ENCODE data around the gene MECR. TPM values are rescaled to one million over a fixed set of nuclear protein-coding genes. Genes with fewer than 3 reads are reported as not detected.

MECR gene
- total and polyA plus RNA-seq, 5 donors from 2014 or later: 10.1 to 16.3 (median 12.6) TPM

- no peaks in the 10 kb centered on the region for H3K4me1 ChIP-seq (ENCODE audit: control insufficient read depth, insufficient read depth, low read length, poor library complexity, severe bottlenecking)
- no peaks in the 10 kb centered on the region for H3K9me3 ChIP-seq (ENCODE audit: control insufficient read depth in 2 of 2, low read length in 2 of 2)
- DNase-seq (no peak), ATAC-seq (ENCODE audit: low read depth in 2 of 2) (no peak)
- H3K36me3 ChIP-seq (ENCODE audit: control insufficient read depth, insufficient read depth, low read length): peaks cover 16% of the 10 kb centered on the region
- Mint-ChIP-seq H3K27ac (peak overlapping the region in 1 of 3 donors; percentile 73), H3K27me3 (no peaks in the 10 kb centered on the region), H3K9me3 (no peaks in the 10 kb centered on the region), H3K36me3 (peaks cover 33% of the 10 kb centered on the region), H3K4me1 (peaks cover 0 to 5% (median 0%) of the 10 kb centered on the region in 4 donors), H3K4me3 (no peak overlapping the region)
- no peak overlapping the region for H3K27ac ChIP-seq (ENCODE audit: insufficient read depth, low read length, poor library complexity, severe bottlenecking)
- no peak overlapping the region for H3K4me3 ChIP-seq (ENCODE audit: low read depth, low read length)
- no peaks in the 10 kb centered on the region for H3K27me3 ChIP-seq (ENCODE audit: control insufficient read depth, insufficient read depth, low read length)
These were observed 22.3 kb downstream of the MECR start for GRCh38 chr1:29208442-29208841.

GRCh38 chr1:29202584-29203340 lies 28.0 kb downstream of the MECR start:
- Histone ChIP-seq H3K9me3 (ENCODE audit: control insufficient read depth in 2 of 2, low read length in 2 of 2) (no peaks in the 10 kb centered on the region), H3K4me3 (ENCODE audit: low read depth, low read length) (no peak overlapping the region), H3K36me3 (ENCODE audit: control insufficient read depth, insufficient read depth, low read length) (peaks cover 13% of the 10 kb centered on the region), H3K27me3 (ENCODE audit: control insufficient read depth, insufficient read depth, low read length) (no peaks in the 10 kb centered on the region), H3K27ac (ENCODE audit: insufficient read depth, low read length, poor library complexity, severe bottlenecking) (no peak overlapping the region), H3K4me1 (ENCODE audit: control insufficient read depth, insufficient read depth, low read length, poor library complexity, severe bottlenecking) (no peaks in the 10 kb centered on the region)
- H3K4me3 Mint-ChIP-seq: no peak overlapping the region
- peaks cover 16% of the 10 kb centered on the region for H3K36me3 Mint-ChIP-seq
- H3K27ac Mint-ChIP-seq: no peak overlapping the region
- no peaks in the 10 kb centered on the region for H3K9me3 Mint-ChIP-seq
- no peaks in the 10 kb centered on the region for H3K27me3 Mint-ChIP-seq
- peak; percentile 83 to 89 for ATAC-seq (ENCODE audit: low read depth in 2 of 2)
- peaks cover 0 to 5% (median 2%) of the 10 kb centered on the region in 4 donors for H3K4me1 Mint-ChIP-seq
- DNase-seq: peak; percentile 76 to 81 (median 77)

- Mint-ChIP-seq H3K27me3 (no peaks in the 10 kb centered on the region), H3K4me1 (peaks cover 0 to 5% (median 3%) of the 10 kb centered on the region in 4 donors)
- ATAC-seq (ENCODE audit: low read depth in 2 of 2): no peak
These were observed 28.7 kb downstream of the MECR start for GRCh38 chr1:29202053-29202452.

GRCh38 chr1:29201595-29202051 lies 29.1 kb downstream of the MECR start:
- Mint-ChIP-seq H3K9me3 (no peaks in the 10 kb centered on the region), H3K4me1 (peaks cover 0 to 5% (median 3%) of the 10 kb centered on the region in 4 donors), H3K27me3 (no peaks in the 10 kb centered on the region), H3K4me3 (no peak overlapping the region), H3K27ac (no peak overlapping the region), H3K36me3 (peaks cover 16% of the 10 kb centered on the region)
- no peaks in the 10 kb centered on the region for H3K9me3 ChIP-seq (ENCODE audit: control insufficient read depth in 2 of 2, low read length in 2 of 2)
- peaks cover 13% of the 10 kb centered on the region for H3K36me3 ChIP-seq (ENCODE audit: control insufficient read depth, insufficient read depth, low read length)
- H3K4me1 ChIP-seq (ENCODE audit: control insufficient read depth, insufficient read depth, low read length, poor library complexity, severe bottlenecking): no peaks in the 10 kb centered on the region
- no peak overlapping the region for H3K4me3 ChIP-seq (ENCODE audit: low read depth, low read length)
- ATAC-seq (ENCODE audit: low read depth in 2 of 2) (no peak), DNase-seq (no peak)
- H3K27me3 ChIP-seq (ENCODE audit: control insufficient read depth, insufficient read depth, low read length): no peaks in the 10 kb centered on the region
- no peak overlapping the region for H3K27ac ChIP-seq (ENCODE audit: insufficient read depth, low read length, poor library complexity, severe bottlenecking)

More at GRCh38 chr1:29202053-29202452, 28.7 kb downstream of the MECR start:
- H3K36me3 Mint-ChIP-seq: peaks cover 16% of the 10 kb centered on the region
- Histone ChIP-seq H3K27ac (ENCODE audit: insufficient read depth, low read length, poor library complexity, severe bottlenecking) (no peak overlapping the region), H3K4me3 (ENCODE audit: low read depth, low read length) (no peak overlapping the region), H3K36me3 (ENCODE audit: control insufficient read depth, insufficient read depth, low read length) (peaks cover 13% of the 10 kb centered on the region), H3K9me3 (ENCODE audit: control insufficient read depth in 2 of 2, low read length in 2 of 2) (no peaks in the 10 kb centered on the region), H3K27me3 (ENCODE audit: control insufficient read depth, insufficient read depth, low read length) (no peaks in the 10 kb centered on the region), H3K4me1 (ENCODE audit: control insufficient read depth, insufficient read depth, low read length, poor library complexity, severe bottlenecking) (no peaks in the 10 kb centered on the region)
- H3K9me3 Mint-ChIP-seq: no peaks in the 10 kb centered on the region
- no peak overlapping the region for H3K4me3 Mint-ChIP-seq
- DNase-seq: no peak
- no peak overlapping the region for H3K27ac Mint-ChIP-seq

GRCh38 chr1:29200906-29201594 lies 29.7 kb downstream of the MECR start:
- H3K4me3 Mint-ChIP-seq: no peak overlapping the region
- Histone ChIP-seq H3K4me1 (ENCODE audit: control insufficient read depth, insufficient read depth, low read length, poor library complexity, severe bottlenecking) (no peaks in the 10 kb centered on the region), H3K27ac (ENCODE audit: insufficient read depth, low read length, poor library complexity, severe bottlenecking) (no peak overlapping the region), H3K27me3 (ENCODE audit: control insufficient read depth, insufficient read depth, low read length) (no peaks in the 10 kb centered on the region), H3K4me3 (ENCODE audit: low read depth, low read length) (no peak overlapping the region), H3K36me3 (ENCODE audit: control insufficient read depth, insufficient read depth, low read length) (peaks cover 13% of the 10 kb centered on the region), H3K9me3 (ENCODE audit: control insufficient read depth in 2 of 2, low read length in 2 of 2) (no peaks in the 10 kb centered on the region)
- H3K36me3 Mint-ChIP-seq: peaks cover 12% of the 10 kb centered on the region
- H3K4me1 Mint-ChIP-seq: peaks cover 0 to 5% (median 3%) of the 10 kb centered on the region in 4 donors
- no peak for ATAC-seq (ENCODE audit: low read depth in 2 of 2)
- no peaks in the 10 kb centered on the region for H3K27me3 Mint-ChIP-seq
- no peak overlapping the region for H3K27ac Mint-ChIP-seq
- DNase-seq: no peak
- H3K9me3 Mint-ChIP-seq: no peaks in the 10 kb centered on the region

- H3K36me3 Mint-ChIP-seq: peaks cover 22% of the 10 kb centered on the region
- Histone ChIP-seq H3K36me3 (ENCODE audit: control insufficient read depth, insufficient read depth, low read length) (peaks cover 7% of the 10 kb centered on the region), H3K4me1 (ENCODE audit: control insufficient read depth, insufficient read depth, low read length, poor library complexity, severe bottlenecking) (no peaks in the 10 kb centered on the region)
These were observed 32.7 kb downstream of the MECR start for GRCh38 chr1:29197993-29198392.

GRCh38 chr1:29197590-29197924 lies 33.2 kb downstream of the MECR start:
- peak; percentile 66 to 85 for ATAC-seq (ENCODE audit: low read depth in 2 of 2)
- H3K4me3 Mint-ChIP-seq: no peak overlapping the region
- DNase-seq: peak in 2 of 3 donors; percentile 41 to 80
- H3K27me3 Mint-ChIP-seq: no peaks in the 10 kb centered on the region
- H3K4me1 Mint-ChIP-seq: peaks cover 0 to 2% (median under 1%) of the 10 kb centered on the region in 4 donors
- Histone ChIP-seq H3K36me3 (ENCODE audit: control insufficient read depth, insufficient read depth, low read length) (peaks cover 7% of the 10 kb centered on the region), H3K4me3 (ENCODE audit: low read depth, low read length) (no peak overlapping the region), H3K9me3 (ENCODE audit: control insufficient read depth in 2 of 2, low read length in 2 of 2) (no peaks in the 10 kb centered on the region), H3K27me3 (ENCODE audit: control insufficient read depth, insufficient read depth, low read length) (no peaks in the 10 kb centered on the region), H3K4me1 (ENCODE audit: control insufficient read depth, insufficient read depth, low read length, poor library complexity, severe bottlenecking) (no peaks in the 10 kb centered on the region), H3K27ac (ENCODE audit: insufficient read depth, low read length, poor library complexity, severe bottlenecking) (no peak overlapping the region)
- no peaks in the 10 kb centered on the region for H3K9me3 Mint-ChIP-seq
- H3K36me3 Mint-ChIP-seq: peaks cover 22% of the 10 kb centered on the region
- H3K27ac Mint-ChIP-seq: peak overlapping the region in 1 of 3 donors; percentile 55

More at GRCh38 chr1:29197993-29198392, 32.7 kb downstream of the MECR start:
- Histone ChIP-seq H3K27ac (ENCODE audit: insufficient read depth, low read length, poor library complexity, severe bottlenecking) (no peak overlapping the region), H3K9me3 (ENCODE audit: control insufficient read depth in 2 of 2, low read length in 2 of 2) (no peaks in the 10 kb centered on the region), H3K27me3 (ENCODE audit: control insufficient read depth, insufficient read depth, low read length) (no peaks in the 10 kb centered on the region), H3K4me3 (ENCODE audit: low read depth, low read length) (no peak overlapping the region)
- no peak overlapping the region for H3K4me3 Mint-ChIP-seq
- H3K4me1 Mint-ChIP-seq: peaks cover 0 to 5% (median 3%) of the 10 kb centered on the region in 4 donors
- no peak for DNase-seq
- no peaks in the 10 kb centered on the region for H3K27me3 Mint-ChIP-seq
- no peak for ATAC-seq (ENCODE audit: low read depth in 2 of 2)
- H3K9me3 Mint-ChIP-seq: no peaks in the 10 kb centered on the region
- H3K27ac Mint-ChIP-seq: no peak overlapping the region

All from CD4-positive, CD25-positive, alpha-beta regulatory T cell (primary cell).